SHP77 treated with DMSO at 0.1 percent for 48 hours (cell line): ENCODE measurements around the gene ASPSCR1.

Source experiments
- DNase-seq: peaks from one replicate; lab custom pipeline; 2025; lab: John Stamatoyannopoulos, UW

Gene ASPSCR1

DNA sequence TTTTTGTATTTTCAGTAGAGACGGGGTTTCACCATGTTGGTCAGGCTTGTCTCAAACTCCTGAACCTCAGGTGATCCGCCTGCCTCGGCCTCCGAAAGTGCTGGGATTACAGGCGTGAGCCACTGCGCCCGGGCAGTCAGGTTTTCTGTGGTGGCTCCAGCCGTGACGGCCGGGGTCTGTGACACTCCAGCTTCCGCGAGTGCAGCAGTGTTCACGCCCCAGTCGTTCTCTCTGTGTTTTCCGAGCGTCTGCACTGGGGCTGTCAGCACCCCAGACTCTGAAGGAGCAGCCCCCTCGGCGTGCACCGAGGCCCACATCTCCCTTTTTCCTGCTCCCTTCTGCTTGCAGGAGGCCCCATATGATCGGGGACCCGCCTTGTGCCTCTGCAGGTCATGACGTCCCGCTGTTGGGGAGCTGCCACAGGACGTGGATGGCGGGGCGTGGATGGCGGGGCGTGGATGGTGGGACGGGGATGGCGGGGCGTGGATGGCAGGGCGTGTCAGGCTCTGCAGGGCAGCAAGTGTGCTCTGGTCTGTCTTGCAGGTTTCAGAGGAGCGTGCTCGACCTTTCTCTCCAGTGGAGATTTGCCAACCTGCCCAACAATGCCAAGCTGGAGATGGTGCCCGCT, 5.7 kb downstream of the ASPSCR1 start:
- DNase-seq = no peak

DNA sequence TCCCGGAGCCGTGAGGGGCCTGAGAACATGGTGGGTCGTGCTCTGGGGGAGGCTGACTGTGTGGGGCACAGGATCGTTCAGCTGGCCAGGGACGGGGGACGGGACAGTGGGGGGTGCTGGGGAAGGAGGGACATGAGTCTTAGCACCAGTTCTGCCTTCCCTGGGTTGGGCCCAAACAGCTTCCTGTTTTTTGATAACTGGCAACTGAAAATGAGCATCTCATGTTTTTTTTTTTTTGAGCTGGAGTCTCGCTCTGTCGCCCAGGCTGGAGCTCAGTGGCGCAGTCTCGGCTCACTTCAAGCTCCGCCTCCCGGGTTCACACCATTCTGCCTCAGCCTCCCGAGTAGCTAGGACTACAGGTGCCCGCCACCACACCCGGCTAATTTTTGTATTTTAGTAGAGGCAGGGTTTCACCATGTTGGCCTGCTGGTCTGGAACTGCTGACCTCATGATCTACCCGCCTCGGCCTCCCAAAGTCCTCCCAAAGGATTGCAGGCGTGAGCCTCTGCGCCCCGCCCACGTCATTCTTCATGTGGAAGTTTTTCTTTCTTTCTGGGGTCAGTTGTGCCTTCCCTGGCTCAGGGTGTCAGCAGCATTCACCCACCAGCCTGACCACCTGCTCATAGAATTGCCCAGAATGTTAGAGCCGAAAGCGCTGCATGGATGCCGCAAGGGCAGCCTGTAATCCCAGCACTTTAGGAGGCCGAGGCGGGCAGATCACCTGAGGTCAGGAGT, 6.4 kb downstream of the ASPSCR1 start:
- no peak for DNase-seq

DNA sequence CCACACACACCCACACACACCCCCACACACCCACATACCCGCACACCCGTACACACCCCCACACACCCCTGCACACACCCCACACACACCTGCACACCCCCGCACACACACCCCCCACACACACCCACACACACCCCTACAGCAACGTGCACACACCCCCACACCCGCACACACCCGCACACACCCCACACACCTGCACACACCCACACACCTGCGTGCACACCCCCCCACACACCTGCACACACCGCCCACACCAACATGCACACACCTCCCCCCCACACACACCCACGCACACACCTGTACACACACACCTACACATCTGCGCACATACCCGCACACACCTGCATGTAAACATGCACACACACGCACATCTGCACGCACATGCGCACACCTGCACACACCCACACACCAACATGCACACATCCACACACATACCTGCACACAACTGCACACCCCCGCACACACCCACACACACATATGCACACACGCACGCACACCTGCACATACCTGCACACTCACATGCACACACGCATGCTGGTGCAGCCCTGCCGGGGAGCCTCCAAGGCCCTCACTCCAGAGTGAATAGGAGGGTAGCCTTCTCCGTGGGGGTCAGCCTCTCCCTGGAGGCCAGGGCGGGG, 7.5 kb downstream of the ASPSCR1 start:
- no peak for DNase-seq

DNA sequence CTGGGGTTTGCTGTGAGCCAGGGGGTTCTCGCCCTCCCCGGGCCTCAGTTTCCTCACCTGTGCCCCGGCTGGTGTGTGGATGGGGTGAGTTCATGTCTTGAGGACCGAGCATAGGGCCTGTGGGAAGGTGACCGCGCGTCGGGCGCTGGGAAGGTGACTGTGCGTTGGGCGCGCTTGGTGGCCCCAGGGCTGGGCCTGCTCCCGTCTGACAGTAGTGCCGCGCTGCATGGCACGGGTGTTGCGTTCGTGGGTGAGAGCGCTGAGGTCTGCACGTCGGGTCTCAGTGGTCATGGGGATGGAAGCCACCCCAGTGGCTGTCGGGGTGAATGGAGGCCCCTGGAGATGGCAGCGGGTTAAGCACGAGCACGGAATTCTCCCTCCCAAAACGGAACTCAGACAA, 9.2 kb downstream of the ASPSCR1 start:
- DNase-seq = no peak

DNA sequence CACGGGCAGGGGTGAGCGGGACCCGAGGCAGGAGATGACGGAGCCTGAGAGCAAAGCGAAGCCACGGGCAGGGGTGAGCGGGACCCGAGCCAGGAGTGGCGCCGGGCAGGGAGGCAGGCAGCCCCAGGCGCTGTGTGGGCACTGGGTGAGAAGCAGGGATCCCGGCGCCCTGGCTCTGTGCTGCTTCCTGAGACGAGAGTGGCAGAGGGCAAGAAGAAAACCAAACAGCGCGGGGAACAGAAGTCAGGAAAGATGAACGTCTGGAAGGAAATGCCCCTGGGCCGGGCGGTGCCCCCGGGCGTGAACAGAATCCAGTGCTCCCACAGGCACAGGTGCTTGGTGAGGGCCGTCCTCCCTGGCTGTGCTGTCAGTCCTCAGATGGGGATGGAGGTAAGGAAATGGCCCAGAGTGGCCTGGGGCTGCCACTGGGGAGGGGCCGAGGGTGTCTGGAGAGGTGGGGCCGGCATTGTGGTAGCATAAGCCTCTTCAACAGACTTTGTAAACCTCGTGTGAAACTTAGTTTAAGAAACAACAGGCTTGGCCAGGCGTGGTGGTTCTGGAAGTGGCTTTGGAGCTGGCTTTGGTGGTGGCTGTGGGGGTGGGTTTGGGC, 9.8 kb downstream of the ASPSCR1 start:
- no peak for DNase-seq

GRCh38 chr17:81990836-81991683, 13.6 kb downstream of the ASPSCR1 start:
- DNase-seq = no peak

DNA sequence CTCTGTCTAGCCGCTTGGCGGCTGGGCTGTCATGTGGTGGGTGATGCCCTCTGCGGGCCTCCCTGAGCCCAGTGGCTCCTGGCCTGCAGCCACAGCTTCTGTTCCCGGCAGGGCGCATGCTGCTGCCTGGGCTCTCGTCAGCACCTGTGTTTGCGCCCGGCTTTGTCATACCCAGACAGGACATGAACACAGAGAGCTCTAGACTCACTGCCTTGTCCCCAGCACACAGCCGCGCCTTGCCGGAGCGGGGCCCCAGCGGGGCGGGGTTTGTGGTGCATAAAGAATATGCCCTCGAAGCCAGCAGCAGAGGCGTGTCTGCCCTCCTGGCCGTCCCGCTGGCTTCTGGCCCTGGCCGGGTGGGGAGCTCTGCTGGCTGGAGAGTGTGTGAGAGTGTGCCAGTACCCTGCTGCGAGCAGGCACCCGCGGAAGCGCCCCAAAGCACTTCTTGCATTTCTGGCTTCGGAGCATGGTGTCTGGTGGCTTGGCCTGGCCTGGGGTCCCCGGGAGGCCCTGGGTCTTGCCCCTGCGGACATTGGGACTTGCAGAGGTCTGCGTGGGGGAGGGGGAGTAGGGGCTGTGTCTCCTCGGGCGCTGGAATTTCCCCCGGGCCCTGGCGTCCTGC, 14.4 kb downstream of the ASPSCR1 start:
- peak; percentile 89 for DNase-seq

DNA sequence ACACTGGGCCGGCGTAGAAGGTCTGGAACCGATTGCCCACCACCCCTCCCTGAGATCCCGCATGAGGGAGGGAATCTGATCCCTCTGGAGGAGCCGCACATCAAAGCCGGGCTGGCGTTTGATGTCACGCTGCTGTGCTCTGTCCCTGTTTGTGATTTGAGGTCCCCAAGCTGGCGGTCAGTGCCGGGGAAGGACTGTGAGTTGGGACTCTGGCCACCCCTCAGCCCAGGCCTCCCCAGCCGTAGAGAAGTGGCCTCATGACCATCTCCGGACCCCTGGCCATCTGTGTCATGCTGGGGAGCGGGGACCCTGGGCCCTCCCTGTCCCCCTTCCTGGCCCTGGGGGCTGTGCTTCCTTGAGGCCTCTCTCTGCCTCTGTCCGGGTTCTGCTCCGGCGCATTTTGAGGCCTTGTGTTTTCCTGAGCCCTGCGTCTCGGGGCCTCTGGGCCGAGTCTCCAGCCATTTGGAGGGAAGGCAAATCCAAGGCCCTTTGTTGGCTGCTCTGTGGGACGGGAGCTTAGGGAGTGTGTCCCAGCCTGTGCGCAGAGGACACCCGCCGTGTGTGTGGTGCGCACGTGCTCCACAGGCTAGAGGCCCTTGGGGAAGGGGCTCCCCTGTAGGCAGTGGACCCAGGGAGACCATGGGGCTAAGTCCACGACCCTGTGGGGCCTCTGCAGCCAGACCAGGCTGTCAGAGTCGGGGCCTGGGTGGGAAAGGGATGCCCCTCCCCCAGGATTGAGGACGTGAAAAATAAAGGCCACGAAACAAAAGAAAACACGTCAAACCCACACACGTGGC, 15.1 kb downstream of the ASPSCR1 start:
- DNase-seq = no peak

- DNase-seq = no peak
Measured at GRCh38 chr17:81993729-81994592, 16.5 kb downstream of the ASPSCR1 start.

DNA sequence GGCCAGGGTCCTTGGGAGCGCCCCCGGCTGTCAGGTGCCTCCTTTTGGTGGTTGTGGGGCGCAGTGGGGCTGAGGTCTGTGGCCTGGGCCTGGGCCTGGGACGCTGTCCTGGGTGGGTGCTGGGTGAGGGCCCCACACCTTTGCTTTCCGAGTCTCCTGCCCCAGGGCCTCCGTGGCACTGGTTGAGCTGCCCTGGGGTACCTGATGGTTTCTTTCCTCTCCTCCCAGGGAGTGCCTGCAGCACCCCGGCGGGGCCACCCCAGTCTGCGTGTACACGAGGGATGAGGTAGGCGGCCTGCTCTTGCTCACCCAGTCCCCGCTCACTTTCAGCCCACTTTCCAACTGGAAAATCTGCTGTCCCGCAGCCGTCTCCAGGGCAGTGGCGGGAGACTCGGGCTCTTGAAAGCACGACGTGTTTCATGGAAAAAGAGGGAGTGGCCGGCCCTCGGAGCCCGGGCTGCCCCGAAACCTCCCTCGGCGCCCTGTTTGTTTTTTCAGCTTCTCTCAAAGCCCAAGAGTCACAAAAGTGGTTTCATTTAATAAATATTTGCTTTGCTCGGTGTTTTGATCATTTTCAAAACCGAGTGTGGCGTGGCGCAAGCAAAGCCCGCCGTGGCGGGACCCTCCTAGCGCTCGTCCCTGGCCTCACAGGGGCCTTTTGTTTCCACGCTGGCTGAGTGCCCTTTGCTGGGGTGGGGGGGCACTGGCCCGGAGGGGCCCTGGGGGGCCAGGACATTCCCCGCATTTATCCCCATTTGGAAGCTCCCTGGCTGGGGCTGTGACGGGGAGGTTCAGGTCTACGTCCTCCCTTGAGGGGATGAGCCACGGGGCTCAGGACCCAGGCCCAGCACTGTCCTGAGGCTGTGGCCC, 17.4 kb downstream of the ASPSCR1 start:
- DNase-seq = no peak

- DNase-seq = no peak
Measured at GRCh38 chr17:81995463-81996231, 18.2 kb downstream of the ASPSCR1 start.

- DNase-seq = no peak
Measured at GRCh38 chr17:81996232-81996756, 18.9 kb downstream of the ASPSCR1 start.

- no peak for DNase-seq
Measured at GRCh38 chr17:81996757-81997441, 19.5 kb downstream of the ASPSCR1 start.

- DNase-seq = no peak
Measured at GRCh38 chr17:81998212-81998611, 20.8 kb downstream of the ASPSCR1 start.

GRCh38 chr17:81998691-81999438, 21.4 kb downstream of the ASPSCR1 start:
- no peak for DNase-seq

- no peak for DNase-seq
Measured at GRCh38 chr17:81999587-81999975, 22.2 kb downstream of the ASPSCR1 start.
